Coronary artery (tissue), 2 donors: ENCODE results near the gene DIPK1B.

ENCODE experiments used
- DNase-seq: peaks from one replicate; pipeline ENCODE4 v3.0.0-alpha.2; 2017; ENCODE audit warnings: low spot score
- H3K27ac ChIP-seq, 2 donors: fragments of 200-600 bp; sonication (generic); one replicate each; pipeline ENCODE4 v1.5.1; 2016 to 2019
- H3K4me3 ChIP-seq: fragments of 200-600 bp; sonication (generic); 2 replicates; pipeline ENCODE4 v1.5.1; 2016; ENCODE audit warnings: mild to moderate bottlenecking, moderate library complexity
- CTCF ChIP-seq: fragments of 200-600 bp; sonication (generic); IDR thresholded peaks from one replicate; pipeline ENCODE4 v1.5.1; 2019; ENCODE audit warnings: antibody characterized with exemption

DIPK1B gene

DNA sequence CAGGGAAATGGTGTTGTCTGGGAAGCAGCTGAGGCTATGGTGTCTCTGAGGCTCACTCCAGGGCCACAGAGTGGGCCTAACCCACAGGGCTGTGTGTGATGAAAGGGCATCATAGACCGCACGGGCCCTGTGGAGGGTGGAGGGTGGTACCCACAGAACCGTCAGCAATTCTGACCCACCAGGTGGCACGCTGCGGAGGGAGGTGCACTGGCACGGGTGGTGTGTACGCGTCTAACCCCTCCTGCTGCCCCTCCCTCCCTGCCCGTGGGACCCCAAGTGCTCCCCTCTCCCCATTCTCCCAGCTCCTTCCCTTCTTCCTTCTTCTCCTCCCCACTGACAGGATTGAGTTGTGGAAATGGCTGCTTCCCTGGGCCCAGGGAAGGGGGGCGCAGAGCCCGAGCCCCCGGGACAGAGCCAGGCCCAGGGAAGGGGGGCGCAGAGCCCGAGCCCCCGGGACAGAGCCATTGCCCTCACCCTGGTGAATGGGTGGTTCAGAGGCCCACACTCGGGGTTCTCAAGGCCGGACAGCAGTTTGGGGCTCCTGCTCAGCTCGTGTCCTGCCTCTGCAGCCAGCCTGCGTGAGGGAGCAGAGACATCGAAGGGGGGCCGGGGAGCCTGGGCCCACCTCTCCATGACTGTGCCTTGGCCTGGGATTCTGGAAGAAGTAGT is 23.6 kb downstream of the DIPK1B start:
- TF ChIP-seq CTCF = no peak
- H3K27ac ChIP-seq = no peak overlapping the region
- H3K4me3 ChIP-seq = no peak overlapping the region
- no peak for DNase-seq

- Histone ChIP-seq H3K4me3 (no peak overlapping the region), H3K27ac (no peak overlapping the region)
- no peak for TF ChIP-seq CTCF
- DNase-seq = no peak
Measured at GRCh38 chr9:136738960-136739359, 26.6 kb downstream of the DIPK1B start.

GRCh38 chr9:136739509-136739908 is 27.1 kb downstream of the DIPK1B start:
- Histone ChIP-seq H3K27ac (no peak overlapping the region), H3K4me3 (no peak overlapping the region)
- no peak for DNase-seq
- no peak for TF ChIP-seq CTCF

GRCh38 chr9:136740069-136740468 is 27.7 kb downstream of the DIPK1B start:
- Histone ChIP-seq H3K27ac (no peak overlapping the region), H3K4me3 (no peak overlapping the region)
- no peak for TF ChIP-seq CTCF
- DNase-seq = no peak

DNA sequence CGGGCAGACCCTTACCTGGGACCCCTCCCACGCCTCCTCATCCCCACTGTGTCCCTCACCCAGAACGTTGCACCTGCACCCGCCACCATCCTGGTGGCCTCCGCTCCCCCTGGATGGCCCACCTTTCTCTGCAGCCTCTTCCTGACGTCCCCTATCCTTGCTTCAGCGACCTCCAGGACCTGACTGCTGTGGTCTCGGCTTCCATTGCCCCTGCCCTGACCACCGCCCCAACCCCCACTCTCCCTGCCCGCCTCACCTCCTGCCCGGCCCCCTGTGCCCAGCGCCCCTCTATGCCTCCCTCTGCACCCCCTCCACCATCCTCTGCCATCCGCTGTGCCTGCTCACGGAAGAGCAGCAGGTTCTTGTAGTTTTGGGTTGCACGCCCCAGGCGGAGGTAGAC is 28.1 kb downstream of the DIPK1B start:
- no peak for TF ChIP-seq CTCF
- H3K27ac ChIP-seq = no peak overlapping the region
- no peak for DNase-seq
- H3K4me3 ChIP-seq = no peak overlapping the region

DNA sequence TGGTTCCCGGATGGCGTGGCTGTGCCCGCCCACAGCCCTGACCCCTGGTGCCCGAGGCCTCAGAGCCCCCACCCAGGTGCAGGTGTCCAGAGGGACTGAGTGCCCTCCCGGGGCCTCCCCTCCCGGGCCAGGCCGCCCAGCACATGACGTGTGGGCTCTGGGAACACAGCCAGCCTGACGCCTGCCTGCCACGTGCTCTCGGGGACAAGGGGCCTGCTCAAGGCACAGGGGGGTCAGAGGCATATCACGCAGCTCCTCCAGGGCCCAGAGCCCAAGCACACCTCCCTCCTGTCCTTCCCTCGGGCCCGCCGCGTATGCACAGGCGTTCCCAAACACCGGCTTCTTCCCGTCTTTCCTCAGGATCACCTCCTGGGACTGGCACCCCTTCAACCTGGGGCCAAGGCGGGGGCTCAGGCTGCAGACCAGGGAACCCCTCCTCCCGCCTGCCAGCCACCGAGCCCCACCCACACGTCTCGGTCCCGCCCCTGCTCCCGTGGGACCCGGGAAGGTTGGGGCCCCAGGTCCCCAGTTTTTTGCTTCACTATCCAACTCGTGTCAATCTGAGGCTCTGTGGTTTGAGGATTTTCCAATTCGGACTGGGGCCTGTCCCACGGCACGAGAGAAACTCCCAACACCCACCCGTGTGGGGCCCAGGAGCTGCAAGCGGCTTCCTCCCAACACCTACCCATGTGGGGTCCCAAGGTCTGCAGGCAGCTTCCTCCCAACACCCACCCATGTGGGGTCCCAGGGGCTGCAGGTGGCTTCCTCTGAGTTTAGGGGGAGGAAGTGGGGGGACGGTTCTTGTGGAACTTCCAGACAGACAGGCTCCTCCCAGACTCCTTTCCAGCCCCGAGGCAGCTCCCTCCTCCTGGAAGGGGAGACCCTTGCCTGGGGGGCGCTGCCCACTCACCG is 28.9 kb downstream of the DIPK1B start:
- H3K27ac ChIP-seq = no peak overlapping the region
- H3K4me3 ChIP-seq = no peak overlapping the region
- no peak for DNase-seq
- TF ChIP-seq CTCF = no peak
